CD4-positive, alpha-beta T cell (primary cell): ENCODE results near the gene LETM1. TPM values are rescaled to one million over a fixed set of nuclear protein-coding genes. Genes with fewer than 3 reads are reported as not detected.
"Not testable (repeated sequence)": the region's sequence is repeated elsewhere in the genome, so short reads cannot be mapped to it uniquely, and the experiment has no call there.

Experiments used
- ATAC-seq: fragments of 200-7000 bp; cut with Tn5 transposase; one replicate; pipeline ENCODE4 v1.10.0; 2022; ENCODE audit warnings: mild to moderate bottlenecking; ENCODE audit not compliant: poor library complexity
- CTCF ChIA-PET: fragments of 350-600 bp; sonication (Branson Sonifier 250); formaldehyde crosslinking; loops from one replicate; lab custom pipeline; 2021; ENCODE audit warnings: antibody characterized with exemption, inconsistent platforms; lab: Charles Lee
- POLR2A ChIA-PET: fragments of 350-600 bp; sonication (Branson Sonifier 250); formaldehyde crosslinking; loops from one replicate; lab custom pipeline; 2021; ENCODE audit warnings: antibody characterized with exemption, inconsistent platforms; lab: Charles Lee
- DNase-seq, 14 experiments: peaks; one replicate each; pipeline ENCODE4 v3.0.0-alpha.2; 2013 to 2020; ENCODE audit warnings: mixed read lengths in 2 of 14
- H3K27ac ChIP-seq, 2 donors: one replicate each; pipeline versions ENCODE4 v1.5.1 to v1.7.0; 2013; ENCODE audit warnings: low read length in 2 of 2, low read depth in 1 of 2, mild to moderate bottlenecking in 1 of 2
- H3K27me3 ChIP-seq, 2 experiments: 1 replicate in 1 of 2; 2 replicates in 1 of 2; pipeline versions ENCODE4 v1.6.1 to v1.7.0; 2013; ENCODE audit warnings: low read length in 2 of 2, control low read depth in 1 of 2, mild to moderate bottlenecking in 1 of 2, moderate library complexity in 1 of 2; ENCODE audit not compliant: insufficient read depth in 2 of 2, control insufficient read depth in 1 of 2
- H3K36me3 ChIP-seq: one replicate; pipeline ENCODE4 v1.6.1; 2013; ENCODE audit warnings: low read length, control low read depth; ENCODE audit not compliant: insufficient read depth
- H3K4me1 ChIP-seq: one replicate; pipeline ENCODE4 v1.6.1; 2013; ENCODE audit warnings: low read length, control low read depth; ENCODE audit not compliant: insufficient read depth
- H3K4me3 ChIP-seq: one replicate; pipeline ENCODE4 v1.5.1; 2013; ENCODE audit warnings: mild to moderate bottlenecking, low read length, moderate library complexity
- H3K9me3 ChIP-seq, 2 experiments: 1 replicate in 1 of 2; 2 replicates in 1 of 2; pipeline versions ENCODE4 v1.6.1 to v1.7.0; 2013; ENCODE audit warnings: low read length in 2 of 2, mild to moderate bottlenecking in 2 of 2, control low read depth in 1 of 2, moderate library complexity in 1 of 2; ENCODE audit not compliant: control insufficient read depth in 1 of 2, insufficient read depth in 1 of 2
- H3K27ac Mint-ChIP-seq: one replicate; pipeline ENCODE4 v1.8.0; 2020; ENCODE audit warnings: mixed read lengths
- H3K27me3 Mint-ChIP-seq: one replicate; pipeline ENCODE4 v1.8.0; 2021; ENCODE audit warnings: mixed read lengths
- H3K36me3 Mint-ChIP-seq: one replicate; pipeline ENCODE4 v1.8.0; 2021; ENCODE audit warnings: low read depth, mixed read lengths
- H3K4me1 Mint-ChIP-seq: one replicate; pipeline ENCODE4 v1.8.0; 2021; ENCODE audit warnings: low read depth, mixed read lengths
- H3K4me3 Mint-ChIP-seq: one replicate; pipeline ENCODE4 v1.8.0; 2020; ENCODE audit warnings: mild to moderate bottlenecking, mixed read lengths
- H3K9me3 Mint-ChIP-seq: one replicate; pipeline ENCODE4 v1.8.0; 2020; ENCODE audit warnings: mixed read lengths
- intact Hi-C, 2 experiments: fragments of 100-400 bp; cut with DNase I in 1 of 2; cut with micrococcal nuclease in 1 of 2; formaldehyde crosslinking; loops; one replicate each; pipeline versions ENCODE4 v1.15.1 to v1.9.0; 2023 to 2025; cut with DNase I, micrococcal nuclease
- total RNA-seq, 174 experiments: library from RNA in 2 of 174; stranded (reverse) in 2 of 174; gene quantifications; one replicate each; pipeline ENCODE4 v1.2.3 and lab custom pipeline; 2021 to 2026
- TF ChIP-seq, protein P1 (sequence below): fragments of 200-600 bp; IDR thresholded peaks from one replicate; pipeline ENCODE4 v1.8.0; 2022; ENCODE audit warnings: antibody characterized with exemption, mild to moderate bottlenecking

LETM1 gene
- total RNA-seq, 2 experiments from 2014 or later: 21.2 to 25.2 TPM

DNA sequence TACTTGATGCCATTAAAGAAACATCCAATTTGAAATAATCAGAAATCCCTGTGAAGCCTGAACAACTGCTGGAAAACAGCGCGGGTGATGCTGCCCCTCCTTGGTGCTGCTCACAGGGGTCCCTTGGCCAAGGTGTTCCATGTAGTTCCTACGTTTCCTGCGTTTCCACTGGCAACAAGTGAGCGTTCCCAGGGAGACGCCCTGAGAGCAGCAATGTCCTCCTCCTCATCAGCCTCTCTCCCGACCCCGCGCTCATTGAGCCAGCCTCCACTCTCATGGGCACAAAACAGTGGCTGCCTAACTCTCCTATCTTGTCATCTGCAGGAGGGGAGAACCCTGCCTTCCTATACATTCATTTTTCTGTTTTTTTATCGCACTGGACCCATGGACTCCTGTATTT lies 18.9 kb downstream of the LETM1 start:
- H3K27ac ChIP-seq: no peak overlapping the region
- ATAC-seq (no peak), DNase-seq (no peak)
- intact Hi-C loops: loop anchor here in 1 of 2 experiments (5.0 kb wide), 1 partner anchor 50 kb away; no protein-coding TSS in a partner anchor
- Mint-ChIP-seq H3K36me3 (peaks cover 73% of the 10 kb centered on the region), H3K4me1 (no peaks in the 10 kb centered on the region), H3K4me3 (no peak overlapping the region), H3K27me3 (no peaks in the 10 kb centered on the region), H3K9me3 (no peaks in the 10 kb centered on the region), H3K27ac (no peak overlapping the region)
- POLR2A ChIA-PET: no interaction called here
- TF ChIP-seq, protein P1, sequence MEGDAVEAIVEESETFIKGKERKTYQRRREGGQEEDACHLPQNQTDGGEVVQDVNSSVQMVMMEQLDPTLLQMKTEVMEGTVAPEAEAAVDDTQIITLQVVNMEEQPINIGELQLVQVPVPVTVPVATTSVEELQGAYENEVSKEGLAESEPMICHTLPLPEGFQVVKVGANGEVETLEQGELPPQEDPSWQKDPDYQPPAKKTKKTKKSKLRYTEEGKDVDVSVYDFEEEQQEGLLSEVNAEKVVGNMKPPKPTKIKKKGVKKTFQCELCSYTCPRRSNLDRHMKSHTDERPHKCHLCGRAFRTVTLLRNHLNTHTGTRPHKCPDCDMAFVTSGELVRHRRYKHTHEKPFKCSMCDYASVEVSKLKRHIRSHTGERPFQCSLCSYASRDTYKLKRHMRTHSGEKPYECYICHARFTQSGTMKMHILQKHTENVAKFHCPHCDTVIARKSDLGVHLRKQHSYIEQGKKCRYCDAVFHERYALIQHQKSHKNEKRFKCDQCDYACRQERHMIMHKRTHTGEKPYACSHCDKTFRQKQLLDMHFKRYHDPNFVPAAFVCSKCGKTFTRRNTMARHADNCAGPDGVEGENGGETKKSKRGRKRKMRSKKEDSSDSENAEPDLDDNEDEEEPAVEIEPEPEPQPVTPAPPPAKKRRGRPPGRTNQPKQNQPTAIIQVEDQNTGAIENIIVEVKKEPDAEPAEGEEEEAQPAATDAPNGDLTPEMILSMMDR: no peak
- peaks cover 79% of the 10 kb centered on the region for H3K36me3 ChIP-seq
- H3K27me3 ChIP-seq: no peaks in the 10 kb centered on the region
- CTCF ChIA-PET: no interaction called here
- H3K4me3 ChIP-seq: no peak overlapping the region
- H3K9me3 ChIP-seq: no peaks in the 10 kb centered on the region
- H3K4me1 ChIP-seq: peaks cover 3% of the 10 kb centered on the region

DNA sequence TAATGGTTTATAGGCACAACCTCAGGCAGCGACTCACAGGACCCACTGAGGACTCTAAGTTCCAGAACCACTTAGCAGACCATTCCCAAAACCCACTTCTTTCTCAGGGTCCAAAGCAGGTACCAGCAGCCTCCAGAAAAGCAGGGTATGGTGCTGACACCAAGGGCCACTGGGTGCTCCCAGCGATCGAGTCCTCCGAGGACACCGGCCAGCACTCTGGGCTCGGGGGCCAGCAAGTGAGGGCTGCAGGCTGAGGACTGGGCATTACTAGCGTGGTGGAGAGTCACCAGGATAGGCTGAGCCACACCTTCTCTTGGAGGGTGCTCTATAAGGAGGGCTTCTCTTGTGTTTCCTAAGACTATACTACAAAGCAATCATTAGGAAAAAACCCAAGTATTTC lies 19.3 kb downstream of the LETM1 start:
- no peak for DNase-seq
- no peak for ATAC-seq
- ChIA-PET CTCF (no interaction called here), POLR2A (no interaction called here)
- Mint-ChIP-seq H3K36me3 (peaks cover 74% of the 10 kb centered on the region), H3K4me3 (no peak overlapping the region), H3K27me3 (no peaks in the 10 kb centered on the region), H3K27ac (no peak overlapping the region), H3K9me3 (no peaks in the 10 kb centered on the region), H3K4me1 (no peaks in the 10 kb centered on the region)
- Histone ChIP-seq H3K4me1 (no peaks in the 10 kb centered on the region), H3K9me3 (no peaks in the 10 kb centered on the region), H3K4me3 (no peak overlapping the region), H3K27ac (no peak overlapping the region), H3K27me3 (no peaks in the 10 kb centered on the region), H3K36me3 (peaks cover 81% of the 10 kb centered on the region)
- intact Hi-C loops: loop anchor here in 1 of 2 experiments (5.0 kb wide), 1 partner anchor 51 kb away; no protein-coding TSS in a partner anchor
- TF ChIP-seq, protein P1: no peak

DNA sequence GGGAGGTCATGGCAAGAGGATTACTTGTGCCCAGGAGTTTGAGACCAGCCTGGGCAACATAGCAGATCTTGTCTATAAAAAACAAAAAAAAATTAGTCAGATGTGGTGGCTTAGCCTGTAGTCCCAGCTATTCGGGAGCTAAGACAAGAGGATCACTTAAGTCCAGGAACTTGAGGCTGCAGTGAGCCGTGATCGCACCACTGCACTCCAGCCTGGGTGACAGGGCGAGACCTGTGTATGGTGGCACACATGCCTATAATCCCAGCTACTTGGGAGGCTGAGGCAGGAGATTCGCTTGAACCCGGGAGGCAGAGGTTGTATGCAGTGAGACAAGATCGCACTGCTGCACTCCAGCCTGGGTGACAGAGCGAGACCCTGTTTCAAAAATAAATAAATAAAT lies 20.1 kb downstream of the LETM1 start:
- H3K27ac ChIP-seq, H3K4me1 Mint-ChIP-seq, POLR2A ChIA-PET, H3K27me3 Mint-ChIP-seq, H3K27me3 ChIP-seq, H3K9me3 ChIP-seq, H3K9me3 Mint-ChIP-seq, ATAC-seq, DNase-seq, H3K4me1 ChIP-seq, H3K4me3 ChIP-seq, H3K27ac Mint-ChIP-seq, H3K4me3 Mint-ChIP-seq, CTCF ChIA-PET: not testable (repeated sequence)
- peaks cover 71% of the 10 kb centered on the region for H3K36me3 Mint-ChIP-seq
- intact Hi-C loops: loop anchor here in 1 of 2 experiments (5.0 kb wide), 1 partner anchor 51 kb away; no protein-coding TSS in a partner anchor
- H3K36me3 ChIP-seq: peaks cover 81% of the 10 kb centered on the region
